Neutrophil (primary cell): ENCODE measurements around the gene SUGCT.

Experiments used
- H3K27ac ChIP-seq: fragments of 200-600 bp; sonication (generic); 2 replicates; pipeline ENCODE4 v1.5.1; 2016; ENCODE audit warnings: mild to moderate bottlenecking, moderate library complexity
- H3K27me3 ChIP-seq: fragments of 200-600 bp; sonication (generic); 2 replicates; pipeline ENCODE4 v1.6.0; 2016; ENCODE audit warnings: mild to moderate bottlenecking
- H3K36me3 ChIP-seq: fragments of 200-600 bp; sonication (generic); 2 replicates; pipeline ENCODE4 v1.5.1; 2017
- H3K4me1 ChIP-seq, 2 experiments: fragments of 200-600 bp in 1 of 2; sonication (generic) in 1 of 2; 1 replicate in 1 of 2; 2 replicates in 1 of 2; pipeline versions ENCODE4 v1.5.1 to v1.6.1; 2013 to 2016; ENCODE audit warnings: low read depth in 1 of 2, low read length in 1 of 2, mild to moderate bottlenecking in 1 of 2, moderate library complexity in 1 of 2; ENCODE audit not compliant: control insufficient read depth in 1 of 2, insufficient read depth in 1 of 2
- H3K4me3 ChIP-seq, 2 experiments: fragments of 200-600 bp in 1 of 2; sonication (generic) in 1 of 2; 1 replicate in 1 of 2; 2 replicates in 1 of 2; pipeline ENCODE4 v1.5.1; 2013 to 2016; ENCODE audit warnings: low read depth in 1 of 2, low read length in 1 of 2, mild to moderate bottlenecking in 1 of 2, moderate library complexity in 1 of 2
- H3K9me3 ChIP-seq: fragments of 200-600 bp; sonication (generic); 2 replicates; pipeline ENCODE4 v1.5.1; 2016
- TF ChIP-seq, protein P1 (sequence below): fragments of 200-600 bp; sonication (generic); IDR thresholded peaks from 2 replicates; pipeline ENCODE4 v1.5.1; 2016; ENCODE audit warnings: antibody characterized with exemption

The SUGCT gene

DNA sequence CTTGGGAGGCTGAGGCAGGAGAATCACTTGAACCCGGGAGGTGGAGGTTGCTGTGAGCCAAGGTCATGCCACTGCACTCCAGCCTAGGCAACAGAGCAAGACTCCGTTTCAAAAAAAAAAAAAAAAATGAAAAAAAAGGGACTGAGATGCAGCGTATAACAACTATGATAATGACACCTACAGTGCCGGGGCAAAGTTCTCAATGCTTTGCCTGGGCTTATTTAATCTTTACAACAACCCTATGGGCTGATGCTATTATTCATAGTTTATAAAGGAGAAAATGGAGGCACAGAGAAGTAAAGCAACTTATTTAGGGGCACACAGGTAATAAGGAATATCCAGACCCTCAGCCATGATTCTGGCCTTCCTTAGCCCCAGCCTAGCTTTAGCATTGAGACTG lies 47.6 kb downstream of the SUGCT start:
- no peaks in the 10 kb centered on the region for H3K9me3 ChIP-seq

DNA sequence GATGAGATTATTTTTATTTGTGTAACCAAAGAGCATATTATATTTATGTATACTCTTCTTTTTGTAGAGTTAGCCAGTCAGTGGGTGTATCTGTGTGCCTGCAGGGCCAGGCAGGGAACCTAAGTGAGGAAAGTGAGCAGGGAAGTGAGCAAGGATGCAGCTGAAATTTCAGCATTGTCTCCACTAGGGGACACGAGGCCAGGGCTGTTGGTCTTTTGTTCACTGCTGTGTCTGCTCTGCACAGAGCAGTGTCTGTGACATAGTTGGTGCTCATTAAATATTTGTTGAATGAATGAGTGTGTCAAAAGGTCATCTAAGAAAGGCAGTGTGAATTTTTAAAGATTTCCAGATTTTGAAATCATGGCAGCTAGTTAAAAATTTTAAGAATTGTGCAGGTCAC lies 51.8 kb downstream of the SUGCT start:
- Histone ChIP-seq H3K27ac (no peak overlapping the region), H3K4me1 (no peaks in the 10 kb centered on the region), H3K4me3 (no peak overlapping the region), H3K9me3 (no peaks in the 10 kb centered on the region), H3K27me3 (no peaks in the 10 kb centered on the region), H3K36me3 (no peaks in the 10 kb centered on the region)
- TF ChIP-seq, protein P1, sequence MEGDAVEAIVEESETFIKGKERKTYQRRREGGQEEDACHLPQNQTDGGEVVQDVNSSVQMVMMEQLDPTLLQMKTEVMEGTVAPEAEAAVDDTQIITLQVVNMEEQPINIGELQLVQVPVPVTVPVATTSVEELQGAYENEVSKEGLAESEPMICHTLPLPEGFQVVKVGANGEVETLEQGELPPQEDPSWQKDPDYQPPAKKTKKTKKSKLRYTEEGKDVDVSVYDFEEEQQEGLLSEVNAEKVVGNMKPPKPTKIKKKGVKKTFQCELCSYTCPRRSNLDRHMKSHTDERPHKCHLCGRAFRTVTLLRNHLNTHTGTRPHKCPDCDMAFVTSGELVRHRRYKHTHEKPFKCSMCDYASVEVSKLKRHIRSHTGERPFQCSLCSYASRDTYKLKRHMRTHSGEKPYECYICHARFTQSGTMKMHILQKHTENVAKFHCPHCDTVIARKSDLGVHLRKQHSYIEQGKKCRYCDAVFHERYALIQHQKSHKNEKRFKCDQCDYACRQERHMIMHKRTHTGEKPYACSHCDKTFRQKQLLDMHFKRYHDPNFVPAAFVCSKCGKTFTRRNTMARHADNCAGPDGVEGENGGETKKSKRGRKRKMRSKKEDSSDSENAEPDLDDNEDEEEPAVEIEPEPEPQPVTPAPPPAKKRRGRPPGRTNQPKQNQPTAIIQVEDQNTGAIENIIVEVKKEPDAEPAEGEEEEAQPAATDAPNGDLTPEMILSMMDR = no peak

More for the DNA sequence above, 47.6 kb downstream of the SUGCT start:
- H3K27ac ChIP-seq = no peak overlapping the region
- TF ChIP-seq, protein P1 = no peak
- H3K36me3 ChIP-seq = no peaks in the 10 kb centered on the region
- no peaks in the 10 kb centered on the region for H3K4me1 ChIP-seq
- no peak overlapping the region for H3K4me3 ChIP-seq
- no peaks in the 10 kb centered on the region for H3K27me3 ChIP-seq

DNA sequence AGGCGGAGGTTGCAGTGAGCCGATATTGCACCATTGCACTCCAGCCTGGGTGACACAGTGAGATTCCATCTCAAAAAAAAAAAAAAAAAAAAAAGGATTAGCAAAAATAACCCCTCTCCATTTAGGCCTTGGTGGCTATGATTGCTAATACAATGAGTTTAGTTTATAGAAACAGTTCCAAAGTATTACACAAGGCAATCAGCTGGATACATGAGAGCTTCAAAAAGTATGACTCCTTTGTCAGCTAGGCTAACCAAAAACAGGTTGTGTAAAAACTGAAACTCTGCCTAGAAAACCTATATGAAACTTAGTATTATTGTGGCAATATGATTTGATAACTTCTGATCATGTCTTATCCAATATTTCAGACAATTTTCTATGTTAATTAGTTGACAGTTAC lies 57.2 kb downstream of the SUGCT start:
- TF ChIP-seq, protein P1 = no peak
- Histone ChIP-seq H3K4me3 (no peak overlapping the region), H3K27me3 (no peaks in the 10 kb centered on the region), H3K9me3 (no peaks in the 10 kb centered on the region), H3K36me3 (no peaks in the 10 kb centered on the region), H3K27ac (no peak overlapping the region), H3K4me1 (no peaks in the 10 kb centered on the region)

DNA sequence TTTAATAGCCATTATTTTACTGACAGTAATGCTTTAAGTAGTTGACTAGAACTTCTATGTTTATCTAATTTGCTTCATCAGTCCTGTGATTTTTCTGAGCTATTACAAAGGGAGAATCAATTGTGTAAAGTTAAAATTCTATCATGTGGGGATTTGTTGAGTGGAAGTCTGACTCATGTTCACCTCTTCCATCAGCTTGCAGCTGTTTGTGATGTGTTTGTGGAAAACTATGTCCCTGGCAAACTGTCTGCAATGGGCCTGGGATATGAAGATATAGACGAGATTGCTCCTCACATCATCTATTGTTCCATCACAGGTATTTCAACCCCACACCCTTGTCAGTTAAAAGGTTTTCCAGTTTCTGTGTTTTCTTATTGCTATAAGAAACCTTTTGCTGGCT lies 59.9 kb downstream of the SUGCT start:
- H3K9me3 ChIP-seq = no peaks in the 10 kb centered on the region
- no peaks in the 10 kb centered on the region for H3K27me3 ChIP-seq
- H3K4me3 ChIP-seq = no peak overlapping the region
- H3K36me3 ChIP-seq = no peaks in the 10 kb centered on the region
- no peak overlapping the region for H3K27ac ChIP-seq
- TF ChIP-seq, protein P1 = no peak
- H3K4me1 ChIP-seq = no peaks in the 10 kb centered on the region

DNA sequence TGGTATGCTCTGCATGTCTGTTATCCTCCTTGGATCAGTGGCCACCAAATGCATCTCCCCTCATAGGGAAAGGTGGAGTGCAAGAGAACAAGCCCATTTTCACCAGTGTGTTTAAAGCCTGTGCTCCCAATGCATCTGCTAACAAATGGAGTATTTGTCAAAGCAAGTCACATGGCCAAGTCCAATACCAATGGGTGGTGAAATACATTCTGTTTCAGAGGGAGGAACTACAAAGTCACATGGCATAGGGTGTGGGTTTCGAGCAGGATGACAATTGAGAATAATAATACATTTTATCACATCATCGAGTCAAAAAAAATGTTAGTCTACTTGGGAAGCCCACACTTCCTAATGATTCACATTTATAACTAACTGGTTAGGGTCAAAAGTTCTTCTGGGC lies 62.7 kb downstream of the SUGCT start:
- H3K27me3 ChIP-seq = no peaks in the 10 kb centered on the region
- TF ChIP-seq, protein P1 = no peak
- no peak overlapping the region for H3K4me3 ChIP-seq
- H3K36me3 ChIP-seq = no peaks in the 10 kb centered on the region
- H3K27ac ChIP-seq = no peak overlapping the region
- no peaks in the 10 kb centered on the region for H3K9me3 ChIP-seq
- H3K4me1 ChIP-seq = no peaks in the 10 kb centered on the region
